Trophoblast cell (in vitro differentiated cells and primary cell): ENCODE data around the gene WNT7B.

ENCODE experiments used
- DNase-seq, 2 donors: peaks; one replicate each; pipeline ENCODE4 v3.0.0-alpha.2; 2016
- H2AFZ ChIP-seq: 2 replicates; pipeline ENCODE4 v1.6.1; 2013; ENCODE audit warnings: low read length, moderate library complexity, mild to moderate bottlenecking; ENCODE audit not compliant: insufficient read depth, poor library complexity
- H2AK5ac ChIP-seq: 2 replicates; pipeline ENCODE4 v1.6.1; 2013; ENCODE audit warnings: mild to moderate bottlenecking, low read length
- H2BK120ac ChIP-seq: 2 replicates; pipeline ENCODE4 v1.6.1; 2013; ENCODE audit warnings: low read length, mild to moderate bottlenecking, moderate library complexity; ENCODE audit not compliant: insufficient read depth, poor library complexity
- H2BK12ac ChIP-seq: 2 replicates; pipeline ENCODE4 v1.6.1; 2013; ENCODE audit warnings: mild to moderate bottlenecking, low read length, moderate library complexity
- H2BK5ac ChIP-seq: 2 replicates; pipeline ENCODE4 v1.6.1; 2013; ENCODE audit warnings: low read length, low read depth, moderate library complexity, mild to moderate bottlenecking; ENCODE audit not compliant: poor library complexity
- H3K14ac ChIP-seq: 2 replicates; pipeline ENCODE4 v1.6.1; 2013; ENCODE audit warnings: mild to moderate bottlenecking, low read length
- H3K18ac ChIP-seq: 2 replicates; pipeline ENCODE4 v1.6.1; 2013; ENCODE audit warnings: mild to moderate bottlenecking, low read length
- H3K23ac ChIP-seq: 2 replicates; pipeline ENCODE4 v1.6.1; 2013; ENCODE audit warnings: low read length
- H3K27ac ChIP-seq: 2 replicates; pipeline ENCODE4 v1.5.1; 2013; ENCODE audit warnings: low read depth, mild to moderate bottlenecking, inconsistent platforms, low read length, moderate library complexity
- H3K27me3 ChIP-seq: 2 replicates; pipeline ENCODE4 v1.6.1; 2013; ENCODE audit warnings: inconsistent platforms, mild to moderate bottlenecking, low read length, moderate library complexity; ENCODE audit not compliant: insufficient read depth
- H3K36me3 ChIP-seq, 2 experiments: 1 replicate in 1 of 2; 2 replicates in 1 of 2; pipeline ENCODE4 v1.6.1; 2013; ENCODE audit warnings: low read length in 2 of 2, mild to moderate bottlenecking in 2 of 2, moderate library complexity in 1 of 2; ENCODE audit not compliant: insufficient read depth in 2 of 2, control insufficient read depth in 1 of 2
- H3K4ac ChIP-seq: 2 replicates; pipeline ENCODE4 v1.6.1; 2013; ENCODE audit warnings: low read depth, mild to moderate bottlenecking, low read length, moderate library complexity
- H3K4me1 ChIP-seq, 2 experiments: 1 replicate in 1 of 2; 2 replicates in 1 of 2; pipeline ENCODE4 v1.6.1; 2013; ENCODE audit warnings: low read length in 2 of 2, mild to moderate bottlenecking in 2 of 2, moderate library complexity in 1 of 2; ENCODE audit not compliant: insufficient read depth in 2 of 2, control insufficient read depth in 1 of 2
- H3K4me2 ChIP-seq: 2 replicates; pipeline ENCODE4 v1.6.1; 2013; ENCODE audit warnings: inconsistent platforms, mild to moderate bottlenecking, low read length, moderate library complexity
- H3K4me3 ChIP-seq: 2 replicates; pipeline ENCODE4 v1.5.1; 2013; ENCODE audit warnings: mild to moderate bottlenecking, low read depth, low read length, inconsistent platforms
- H3K79me1 ChIP-seq: one replicate; pipeline ENCODE4 v1.6.1; 2013; ENCODE audit warnings: low read length
- H3K79me2 ChIP-seq: 2 replicates; pipeline ENCODE4 v1.6.1; 2013; ENCODE audit warnings: low read length, mild to moderate bottlenecking; ENCODE audit not compliant: control insufficient read depth, insufficient read depth, poor library complexity
- H3K9ac ChIP-seq: 2 replicates; pipeline ENCODE4 v1.6.1; 2013; ENCODE audit warnings: mild to moderate bottlenecking, low read length
- H3K9me3 ChIP-seq: 2 replicates; pipeline ENCODE4 v1.6.1; 2013; ENCODE audit warnings: low read depth, mild to moderate bottlenecking, control low read depth, inconsistent platforms, low read length; ENCODE audit not compliant: insufficient read depth
- H4K12ac ChIP-seq: 2 replicates; pipeline ENCODE4 v1.6.1; 2013; ENCODE audit warnings: low read depth, mild to moderate bottlenecking, low read length, moderate library complexity
- H4K8ac ChIP-seq: 2 replicates; pipeline ENCODE4 v1.6.1; 2013; ENCODE audit warnings: low read depth, mild to moderate bottlenecking, low read length, moderate library complexity
- H4K91ac ChIP-seq: one replicate; pipeline ENCODE4 v1.6.1; 2013; ENCODE audit warnings: low read depth, mild to moderate bottlenecking, low read length, moderate library complexity
- WGBS: extraction: QIAGEN DNeasy Blood & Tissue Kit; methylation state at CpG from one replicate; pipeline ENCODE4 v1.1.7; 2013; ENCODE audit warnings: missing lambda C conversion rate; ENCODE audit not compliant: insufficient read length, insufficient coverage; ENCODE audit errors: extremely low coverage; 5-methylcytosine and 5-hydroxymethylcytosine counted together

The WNT7B gene

DNA sequence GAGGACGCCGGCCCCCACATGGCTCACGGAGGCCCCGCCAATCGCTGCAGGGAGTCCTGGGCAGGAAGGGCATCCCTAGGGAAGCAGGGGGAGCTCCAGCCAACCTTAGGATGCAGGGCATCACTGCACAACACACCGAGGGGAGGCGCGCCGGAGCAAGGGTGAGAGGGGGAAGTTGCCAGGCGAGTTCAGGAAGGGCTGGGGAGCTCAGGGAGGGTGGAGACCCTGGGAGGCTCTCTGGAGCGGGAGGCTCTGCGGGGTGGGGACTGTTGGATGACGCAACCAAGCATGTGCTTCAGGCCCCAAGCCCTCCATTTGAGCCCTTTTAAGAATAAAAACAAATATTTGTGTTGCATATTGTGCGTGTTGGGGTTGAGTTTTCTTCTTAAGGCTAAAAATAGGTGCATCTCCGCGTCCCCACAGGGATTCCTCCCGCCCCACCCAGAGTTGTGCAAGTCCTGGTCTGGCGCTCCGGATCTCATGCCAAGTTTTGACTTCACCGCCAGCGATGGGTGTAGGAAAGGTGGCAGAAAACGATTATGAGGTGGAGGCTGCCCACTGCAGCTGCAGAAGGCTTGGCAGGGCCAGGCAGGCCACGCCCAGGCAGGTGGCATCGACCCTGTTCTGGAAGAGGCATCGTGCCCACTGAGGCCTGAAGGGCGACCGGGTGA is 65.2 kb downstream of the WNT7B start:
- Histone ChIP-seq H3K4me1 (no peaks in the 10 kb centered on the region), H3K18ac (no peak overlapping the region), H3K27me3 (no peaks in the 10 kb centered on the region), H3K4me3 (peak overlapping the region; percentile 5), H2BK120ac (no peak overlapping the region), H2AK5ac (no peak overlapping the region), H4K12ac (no peak overlapping the region), H4K91ac (no peak overlapping the region), H2BK5ac (no peak overlapping the region), H3K14ac (no peak overlapping the region), H3K27ac (no peak overlapping the region), H3K36me3 (no peaks in the 10 kb centered on the region), H2AFZ (no peak overlapping the region), H3K9me3 (peaks cover 8% of the 10 kb centered on the region), H4K8ac (no peak overlapping the region), H3K4me2 (no peak overlapping the region), H3K9ac (no peak overlapping the region), H3K23ac (no peak overlapping the region), H3K79me1 (no peaks in the 10 kb centered on the region), H3K4ac (no peak overlapping the region), H3K79me2 (no peaks in the 10 kb centered on the region), H2BK12ac (no peak overlapping the region)
- WGBS, result no CpG with 5 or more reads among the region's 27 CpGs
- DNase-seq, result no peak

DNA sequence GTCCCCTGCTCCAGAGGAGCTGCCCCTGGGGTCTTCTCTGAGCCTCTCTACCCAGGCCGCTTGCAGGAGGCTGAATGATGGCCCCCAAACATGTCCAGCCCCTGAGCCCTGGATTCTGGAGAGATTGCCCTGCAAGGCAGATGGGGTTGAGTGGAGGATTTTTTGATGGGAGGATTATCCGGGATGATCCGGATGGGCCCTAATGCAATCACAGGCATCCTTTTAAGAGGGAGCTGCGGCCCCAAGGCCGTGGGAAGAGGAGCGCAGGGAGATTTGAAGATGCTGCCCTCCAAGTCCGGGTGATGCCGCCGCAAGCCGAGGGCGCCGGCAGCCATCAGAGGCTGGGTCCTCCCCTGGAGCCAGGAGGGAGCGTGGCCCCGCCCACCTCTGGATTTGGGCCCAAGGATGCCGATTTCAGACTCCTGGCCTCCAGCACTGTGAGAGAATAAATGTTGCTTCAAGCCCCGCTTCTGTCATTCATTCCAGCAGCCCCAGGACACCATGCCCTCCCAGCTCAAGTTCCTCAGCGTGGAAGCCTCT is 66.0 kb downstream of the WNT7B start:
- H2AK5ac ChIP-seq, result no peak overlapping the region

DNA sequence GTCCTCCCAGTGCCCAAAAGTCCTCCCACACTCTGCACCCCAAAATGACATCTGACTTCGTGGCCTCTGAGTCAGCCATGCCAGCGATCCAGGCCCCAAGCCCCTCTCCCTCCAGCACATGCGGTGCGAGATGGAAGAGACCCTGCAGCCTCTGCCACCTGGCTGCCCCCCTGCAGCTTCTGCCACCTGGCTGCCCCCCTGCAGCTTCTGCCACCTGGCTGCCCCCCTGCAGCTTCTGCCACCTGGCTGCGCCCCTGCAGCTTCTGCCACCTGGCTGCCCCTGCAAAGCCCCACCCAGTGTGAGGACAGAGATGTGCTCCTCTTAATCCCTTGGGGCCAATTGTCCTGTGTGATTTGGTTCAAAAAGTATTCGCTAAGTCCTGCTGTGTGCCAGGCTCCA is 68.0 kb downstream of the WNT7B start:
- H3K14ac ChIP-seq, result no peak overlapping the region
- no peak overlapping the region for H2BK120ac ChIP-seq
- H3K4me3 ChIP-seq, result no peak overlapping the region
- no peaks in the 10 kb centered on the region for H3K27me3 ChIP-seq
- H2AK5ac ChIP-seq, result no peak overlapping the region
- H2AFZ ChIP-seq, result no peak overlapping the region
- no peaks in the 10 kb centered on the region for H3K79me1 ChIP-seq
- WGBS, result no CpG with 5 or more reads among the region's 6 CpGs
- H3K23ac ChIP-seq, result no peak overlapping the region
- no peak overlapping the region for H3K4ac ChIP-seq
- no peak overlapping the region for H3K4me2 ChIP-seq
- no peak overlapping the region for H2BK12ac ChIP-seq
- H3K18ac ChIP-seq, result no peak overlapping the region
- H3K9me3 ChIP-seq, result peaks cover 3% of the 10 kb centered on the region
- no peak overlapping the region for H2BK5ac ChIP-seq
- DNase-seq, result no peak
- H3K79me2 ChIP-seq, result no peaks in the 10 kb centered on the region
- H3K36me3 ChIP-seq, result no peaks in the 10 kb centered on the region
- no peaks in the 10 kb centered on the region for H3K4me1 ChIP-seq
- no peak overlapping the region for H3K27ac ChIP-seq
- no peak overlapping the region for H4K12ac ChIP-seq
- no peak overlapping the region for H4K8ac ChIP-seq
- H3K9ac ChIP-seq, result no peak overlapping the region
- H4K91ac ChIP-seq, result no peak overlapping the region

More for the DNA sequence above, 66.0 kb downstream of the WNT7B start:
- H3K18ac ChIP-seq, result no peak overlapping the region
- DNase-seq, result no peak
- no peak overlapping the region for H2BK5ac ChIP-seq
- H3K36me3 ChIP-seq, result no peaks in the 10 kb centered on the region
- H4K12ac ChIP-seq, result no peak overlapping the region
- no peak overlapping the region for H4K8ac ChIP-seq
- peaks cover 8% of the 10 kb centered on the region for H3K9me3 ChIP-seq
- no peak overlapping the region for H3K14ac ChIP-seq
- no peak overlapping the region for H2BK120ac ChIP-seq
- no peak overlapping the region for H3K4ac ChIP-seq
- no CpG with 5 or more reads among the region's 17 CpGs for WGBS
- H3K27ac ChIP-seq, result no peak overlapping the region
- no peak overlapping the region for H3K23ac ChIP-seq
- no peak overlapping the region for H2BK12ac ChIP-seq
- H4K91ac ChIP-seq, result no peak overlapping the region
- no peak overlapping the region for H3K4me3 ChIP-seq
- H3K4me2 ChIP-seq, result no peak overlapping the region
- no peak overlapping the region for H2AFZ ChIP-seq
- no peaks in the 10 kb centered on the region for H3K27me3 ChIP-seq
- no peaks in the 10 kb centered on the region for H3K79me2 ChIP-seq
- no peak overlapping the region for H3K9ac ChIP-seq
- no peaks in the 10 kb centered on the region for H3K4me1 ChIP-seq
- H3K79me1 ChIP-seq, result no peaks in the 10 kb centered on the region

DNA sequence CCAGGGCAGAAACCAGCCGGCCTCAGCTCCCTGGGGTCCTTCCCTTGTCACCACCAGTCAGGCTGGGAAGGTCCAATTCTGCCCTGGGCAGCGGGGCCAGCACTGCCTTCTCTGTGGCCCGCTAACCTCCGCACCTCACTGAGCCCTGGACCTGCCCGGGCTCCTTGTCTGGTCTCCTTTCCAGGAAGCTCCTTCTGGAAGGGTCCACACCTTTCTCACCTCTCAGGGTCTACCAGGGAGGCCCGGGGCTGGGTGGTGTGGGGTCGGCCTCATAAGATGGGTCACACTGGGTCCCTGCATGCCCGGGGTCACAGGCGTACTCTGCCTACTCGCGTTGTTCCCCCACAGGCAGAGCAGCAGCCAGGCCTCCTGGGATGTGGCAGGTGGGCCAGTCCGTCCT is 69.0 kb downstream of the WNT7B start:
- WGBS, result no CpG with 5 or more reads among the region's 12 CpGs
- Histone ChIP-seq H3K79me1 (no peaks in the 10 kb centered on the region), H3K4ac (no peak overlapping the region), H4K91ac (no peak overlapping the region), H3K27ac (no peak overlapping the region), H4K12ac (no peak overlapping the region), H2AFZ (no peak overlapping the region), H2BK5ac (no peak overlapping the region), H3K79me2 (no peaks in the 10 kb centered on the region), H3K9me3 (no peaks in the 10 kb centered on the region), H3K4me3 (no peak overlapping the region), H2BK12ac (no peak overlapping the region), H3K4me1 (peaks cover 0 to 2% of the 10 kb centered on the region in 2 experiments), H3K4me2 (no peak overlapping the region), H3K9ac (no peak overlapping the region), H3K23ac (no peak overlapping the region), H3K18ac (no peak overlapping the region), H2AK5ac (no peak overlapping the region), H4K8ac (no peak overlapping the region), H2BK120ac (no peak overlapping the region), H3K27me3 (no peaks in the 10 kb centered on the region), H3K14ac (no peak overlapping the region), H3K36me3 (no peaks in the 10 kb centered on the region)
- no peak for DNase-seq
